GM12878 (cell line): ENCODE data around the gene TLX1.

ENCODE experiments used
- CTCF ChIP-seq, 3 experiments: IDR thresholded peaks in 2 of 3; conservative IDR thresholded peaks in 1 of 3; 2 replicates each; pipeline ENCODE4 v1.5.1; 2011; ENCODE audit warnings: low read depth in 3 of 3, low read length in 3 of 3, mild to moderate bottlenecking in 3 of 3, control low read depth in 2 of 3, moderate library complexity in 2 of 3, inconsistent platforms in 1 of 3, mixed read lengths in 1 of 3; ENCODE audit not compliant: control insufficient read depth in 2 of 3, insufficient read depth in 1 of 3; ENCODE audit errors: extremely low read depth in 1 of 3
- ELK1 ChIP-seq: IDR thresholded peaks from 2 replicates; pipeline ENCODE4 v1.6.1; 2012; ENCODE audit warnings: low read depth, low read length, improper control_type of control experiment
- EP300 ChIP-seq, 2 experiments: fragments of 150-350 bp in 1 of 2; IDR thresholded peaks; 2 replicates each; pipeline ENCODE4 v1.6.1; 2011 to 2012; ENCODE audit warnings: low read depth in 2 of 2, low read length in 2 of 2, borderline replicate concordance in 1 of 2, improper control_type of control experiment in 1 of 2, inconsistent platforms in 1 of 2; ENCODE audit not compliant: control insufficient read depth in 1 of 2
- ESRRA ChIP-seq: IDR thresholded peaks from 2 replicates; pipeline ENCODE4 v1.6.1; 2012; ENCODE audit warnings: mild to moderate bottlenecking, low read length, improper control_type of control experiment
- EZH2 ChIP-seq: IDR thresholded peaks from 2 replicates; pipeline ENCODE4 v1.6.1; 2012; ENCODE audit warnings: low read depth, mild to moderate bottlenecking, control low read depth, inconsistent platforms, low read length, borderline replicate concordance; ENCODE audit not compliant: control insufficient read depth
- FOXM1 ChIP-seq: IDR thresholded peaks from 2 replicates; pipeline ENCODE4 v1.6.1; 2012; ENCODE audit warnings: low read depth, mild to moderate bottlenecking, inconsistent platforms, low read length, moderate library complexity
- JUND ChIP-seq: IDR thresholded peaks from 2 replicates; pipeline ENCODE4 v1.6.1; 2012; ENCODE audit warnings: low read depth, mild to moderate bottlenecking, low read length, improper control_type of control experiment, moderate library complexity
- NFIC ChIP-seq: IDR thresholded peaks from 2 replicates; pipeline ENCODE4 v1.6.1; 2012; ENCODE audit warnings: low read depth, mild to moderate bottlenecking, inconsistent platforms, low read length, moderate library complexity
- PAX5 ChIP-seq: IDR thresholded peaks from 2 replicates; pipeline ENCODE4 v1.6.1; 2011; ENCODE audit warnings: low read depth, low read length, borderline replicate concordance
- POLR2A ChIP-seq: IDR thresholded peaks from 2 replicates; pipeline ENCODE4 v1.6.1; 2011; ENCODE audit warnings: low read depth, mild to moderate bottlenecking, low read length
- RELA ChIP-seq: fragments of 450-650 bp; IDR thresholded peaks from 2 replicates; pipeline ENCODE4 v1.8.0; 2014; ENCODE audit warnings: borderline replicate concordance; ENCODE audit not compliant: partially characterized antibody
- TCF7 ChIP-seq: IDR thresholded peaks from 2 replicates; pipeline ENCODE4 v1.6.1; 2014; ENCODE audit warnings: antibody characterized with exemption, borderline replicate concordance
- TF ChIP-seq, protein P1 (sequence below): IDR thresholded peaks from 2 replicates; pipeline ENCODE4 v1.6.1; 2012; ENCODE audit warnings: mild to moderate bottlenecking, low read depth, low read length
- TF ChIP-seq, protein P2 (sequence below): fragments of 450-650 bp; IDR thresholded peaks from 2 replicates; pipeline ENCODE4 v1.6.1; 2017; ENCODE audit warnings: mild to moderate bottlenecking

DNA sequence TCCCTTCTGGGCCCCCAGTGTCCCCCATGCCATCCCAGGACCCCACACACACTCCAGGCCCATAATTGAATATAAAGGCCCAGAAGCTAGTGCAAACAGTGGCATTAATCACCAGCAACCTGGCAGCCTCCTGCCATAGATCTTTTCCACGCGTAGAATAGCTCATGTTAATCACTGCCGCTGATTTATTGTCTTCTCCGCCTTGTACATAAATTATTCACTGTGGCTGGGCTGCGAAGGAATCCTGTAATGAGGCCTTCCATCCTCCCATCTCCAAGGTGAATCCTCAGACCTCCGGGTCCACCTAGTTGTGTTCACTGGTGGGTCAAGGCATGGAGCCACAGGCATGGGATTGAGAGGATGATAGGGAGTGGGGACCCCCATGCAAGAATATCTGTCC, 36.1 kb upstream of the TLX1 start:
- TF ChIP-seq JUND (no peak), CTCF (IDR thresholded peaks at IDR 0.05 in 2 of 3, conservative IDR thresholded peaks at IDR 0.05 in 1 of 3; ENCODE audit: control insufficient read depth in 2 of 3, extremely low read depth in 1 of 3, insufficient read depth in 1 of 3, low read depth in 3 of 3, low read length in 3 of 3) (no peak), EP300 (IDR thresholded peaks at IDR 0.05; ENCODE audit: borderline replicate concordance in 1 of 2, control insufficient read depth in 1 of 2, low read depth in 2 of 2, low read length in 2 of 2) (no peak), TCF7 (no peak), ESRRA (no peak), NFIC (no peak), PAX5 (no peak), ELK1 (no peak), POLR2A (no peak), FOXM1 (no peak), EZH2 (no peak), RELA (no peak)
- TF ChIP-seq, protein P1, sequence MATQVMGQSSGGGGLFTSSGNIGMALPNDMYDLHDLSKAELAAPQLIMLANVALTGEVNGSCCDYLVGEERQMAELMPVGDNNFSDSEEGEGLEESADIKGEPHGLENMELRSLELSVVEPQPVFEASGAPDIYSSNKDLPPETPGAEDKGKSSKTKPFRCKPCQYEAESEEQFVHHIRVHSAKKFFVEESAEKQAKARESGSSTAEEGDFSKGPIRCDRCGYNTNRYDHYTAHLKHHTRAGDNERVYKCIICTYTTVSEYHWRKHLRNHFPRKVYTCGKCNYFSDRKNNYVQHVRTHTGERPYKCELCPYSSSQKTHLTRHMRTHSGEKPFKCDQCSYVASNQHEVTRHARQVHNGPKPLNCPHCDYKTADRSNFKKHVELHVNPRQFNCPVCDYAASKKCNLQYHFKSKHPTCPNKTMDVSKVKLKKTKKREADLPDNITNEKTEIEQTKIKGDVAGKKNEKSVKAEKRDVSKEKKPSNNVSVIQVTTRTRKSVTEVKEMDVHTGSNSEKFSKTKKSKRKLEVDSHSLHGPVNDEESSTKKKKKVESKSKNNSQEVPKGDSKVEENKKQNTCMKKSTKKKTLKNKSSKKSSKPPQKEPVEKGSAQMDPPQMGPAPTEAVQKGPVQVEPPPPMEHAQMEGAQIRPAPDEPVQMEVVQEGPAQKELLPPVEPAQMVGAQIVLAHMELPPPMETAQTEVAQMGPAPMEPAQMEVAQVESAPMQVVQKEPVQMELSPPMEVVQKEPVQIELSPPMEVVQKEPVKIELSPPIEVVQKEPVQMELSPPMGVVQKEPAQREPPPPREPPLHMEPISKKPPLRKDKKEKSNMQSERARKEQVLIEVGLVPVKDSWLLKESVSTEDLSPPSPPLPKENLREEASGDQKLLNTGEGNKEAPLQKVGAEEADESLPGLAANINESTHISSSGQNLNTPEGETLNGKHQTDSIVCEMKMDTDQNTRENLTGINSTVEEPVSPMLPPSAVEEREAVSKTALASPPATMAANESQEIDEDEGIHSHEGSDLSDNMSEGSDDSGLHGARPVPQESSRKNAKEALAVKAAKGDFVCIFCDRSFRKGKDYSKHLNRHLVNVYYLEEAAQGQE: no peak
- TF ChIP-seq, protein P2, sequence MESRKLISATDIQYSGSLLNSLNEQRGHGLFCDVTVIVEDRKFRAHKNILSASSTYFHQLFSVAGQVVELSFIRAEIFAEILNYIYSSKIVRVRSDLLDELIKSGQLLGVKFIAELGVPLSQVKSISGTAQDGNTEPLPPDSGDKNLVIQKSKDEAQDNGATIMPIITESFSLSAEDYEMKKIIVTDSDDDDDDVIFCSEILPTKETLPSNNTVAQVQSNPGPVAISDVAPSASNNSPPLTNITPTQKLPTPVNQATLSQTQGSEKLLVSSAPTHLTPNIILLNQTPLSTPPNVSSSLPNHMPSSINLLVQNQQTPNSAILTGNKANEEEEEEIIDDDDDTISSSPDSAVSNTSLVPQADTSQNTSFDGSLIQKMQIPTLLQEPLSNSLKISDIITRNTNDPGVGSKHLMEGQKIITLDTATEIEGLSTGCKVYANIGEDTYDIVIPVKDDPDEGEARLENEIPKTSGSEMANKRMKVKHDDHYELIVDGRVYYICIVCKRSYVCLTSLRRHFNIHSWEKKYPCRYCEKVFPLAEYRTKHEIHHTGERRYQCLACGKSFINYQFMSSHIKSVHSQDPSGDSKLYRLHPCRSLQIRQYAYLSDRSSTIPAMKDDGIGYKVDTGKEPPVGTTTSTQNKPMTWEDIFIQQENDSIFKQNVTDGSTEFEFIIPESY: no peak
